ENCODE results near the gene EXOC4.
A peak's percentile ranks its signal among the peaks of the same experiment; 100 is the strongest.

The EXOC4 gene

GRCh38 chr7:133850497-133851280, 597.8 kb downstream of the EXOC4 start:
- no peak for DNase-seq

GRCh38 chr7:133851411-133851810, 598.5 kb downstream of the EXOC4 start:
- DNase-seq: no peak

GRCh38 chr7:133853706-133854276, 600.9 kb downstream of the EXOC4 start:
- peak; percentile 56 for DNase-seq

- peak; percentile 3 for DNase-seq
Measured at GRCh38 chr7:133854739-133855138, 601.9 kb downstream of the EXOC4 start.

GRCh38 chr7:133857376-133858119, 604.7 kb downstream of the EXOC4 start:
- DNase-seq: no peak

- no peak for DNase-seq
Measured at GRCh38 chr7:133858311-133858710, 605.4 kb downstream of the EXOC4 start.

GRCh38 chr7:133859231-133859630, 606.4 kb downstream of the EXOC4 start:
- DNase-seq: no peak

- no peak for DNase-seq
Measured at GRCh38 chr7:133859871-133860450, 607.1 kb downstream of the EXOC4 start.

GRCh38 chr7:133860628-133861335, 607.9 kb downstream of the EXOC4 start:
- no peak for DNase-seq

GRCh38 chr7:133861876-133862275, 609.0 kb downstream of the EXOC4 start:
- DNase-seq: no peak

GRCh38 chr7:133863362-133864061, 610.6 kb downstream of the EXOC4 start:
- DNase-seq: no peak

GRCh38 chr7:133869556-133869955, 616.7 kb downstream of the EXOC4 start:
- DNase-seq: no peak

GRCh38 chr7:133871757-133872156, 618.9 kb downstream of the EXOC4 start:
- no peak for DNase-seq

- no peak for DNase-seq
Measured at GRCh38 chr7:133873187-133873586, 620.3 kb downstream of the EXOC4 start.

GRCh38 chr7:133873631-133874030, 620.8 kb downstream of the EXOC4 start:
- no peak for DNase-seq

- DNase-seq: no peak
Measured at GRCh38 chr7:133883591-133883990, 630.7 kb downstream of the EXOC4 start.

- DNase-seq: no peak
Measured at GRCh38 chr7:133885213-133885612, 632.3 kb downstream of the EXOC4 start.

GRCh38 chr7:133886086-133886485, 633.2 kb downstream of the EXOC4 start:
- no peak for DNase-seq

GRCh38 chr7:133886797-133887196, 633.9 kb downstream of the EXOC4 start:
- no peak for DNase-seq

GRCh38 chr7:133887459-133887858, 634.6 kb downstream of the EXOC4 start:
- DNase-seq: no peak

- DNase-seq: no peak
Measured at GRCh38 chr7:133888061-133888930, 635.4 kb downstream of the EXOC4 start.

Data from amniotic stem cell (primary cell).